ENCODE results near the gene AQP2.

AQP2 gene

GRCh38 chr12:49963976-49964815, 13.7 kb downstream of the AQP2 start:
- no peak overlapping the region for H3K4me3 ChIP-seq (ENCODE audit: insufficient read depth, low read depth, low read length)
- WGBS, 2 experiments: 91 to 93% methylated on average over 16 of the region's 17 CpGs
- H3K36me3 ChIP-seq (ENCODE audit: control insufficient read depth, insufficient read depth, low read length): no peaks in the 10 kb centered on the region
- no peaks in the 10 kb centered on the region for H3K9me3 ChIP-seq (ENCODE audit: control insufficient read depth, low read length)
- peaks cover 19% of the 10 kb centered on the region for H3K4me1 ChIP-seq (ENCODE audit: control insufficient read depth, insufficient read depth, low read length)
- H3K27ac ChIP-seq (ENCODE audit: insufficient read depth, low read depth, low read length, poor library complexity, severe bottlenecking): no peak overlapping the region
- H3K27me3 ChIP-seq (ENCODE audit: control insufficient read depth, insufficient read depth, low read length, poor library complexity, severe bottlenecking): peaks cover 46% of the 10 kb centered on the region

- Histone ChIP-seq H3K9me3 (ENCODE audit: control insufficient read depth, low read length) (no peaks in the 10 kb centered on the region), H3K27ac (ENCODE audit: insufficient read depth, low read depth, low read length, poor library complexity, severe bottlenecking) (no peak overlapping the region), H3K36me3 (ENCODE audit: control insufficient read depth, insufficient read depth, low read length) (no peaks in the 10 kb centered on the region), H3K4me1 (ENCODE audit: control insufficient read depth, insufficient read depth, low read length) (peaks cover 14% of the 10 kb centered on the region), H3K4me3 (ENCODE audit: insufficient read depth, low read depth, low read length) (no peak overlapping the region), H3K27me3 (ENCODE audit: control insufficient read depth, insufficient read depth, low read length, poor library complexity, severe bottlenecking) (peaks cover 40% of the 10 kb centered on the region)
- WGBS, 2 experiments: 77 to 83% methylated on average over 13 of the region's 13 CpGs
Observed at GRCh38 chr12:49964849-49965624, 14.5 kb downstream of the AQP2 start.

GRCh38 chr12:49965836-49966235, 15.3 kb downstream of the AQP2 start:
- H3K36me3 ChIP-seq (ENCODE audit: control insufficient read depth, insufficient read depth, low read length): no peaks in the 10 kb centered on the region
- H3K4me3 ChIP-seq (ENCODE audit: insufficient read depth, low read depth, low read length): no peak overlapping the region
- no peaks in the 10 kb centered on the region for H3K9me3 ChIP-seq (ENCODE audit: control insufficient read depth, low read length)
- no peak overlapping the region for H3K27ac ChIP-seq (ENCODE audit: insufficient read depth, low read depth, low read length, poor library complexity, severe bottlenecking)
- H3K4me1 ChIP-seq (ENCODE audit: control insufficient read depth, insufficient read depth, low read length): peaks cover 9% of the 10 kb centered on the region
- 78 to 82% methylated on average over 6 of the region's 6 CpGs for WGBS, 2 experiments
- peaks cover 32% of the 10 kb centered on the region for H3K27me3 ChIP-seq (ENCODE audit: control insufficient read depth, insufficient read depth, low read length, poor library complexity, severe bottlenecking)

- peaks cover 25% of the 10 kb centered on the region for H3K27me3 ChIP-seq (ENCODE audit: control insufficient read depth, insufficient read depth, low read length, poor library complexity, severe bottlenecking)
- H3K9me3 ChIP-seq (ENCODE audit: control insufficient read depth, low read length): no peaks in the 10 kb centered on the region
- WGBS, 2 experiments: 53 to 54% methylated on average over 16 of the region's 16 CpGs
- no peak overlapping the region for H3K27ac ChIP-seq (ENCODE audit: insufficient read depth, low read depth, low read length, poor library complexity, severe bottlenecking)
- H3K4me3 ChIP-seq (ENCODE audit: insufficient read depth, low read depth, low read length): no peak overlapping the region
- H3K4me1 ChIP-seq (ENCODE audit: control insufficient read depth, insufficient read depth, low read length): peaks cover 14% of the 10 kb centered on the region
- no peaks in the 10 kb centered on the region for H3K36me3 ChIP-seq (ENCODE audit: control insufficient read depth, insufficient read depth, low read length)
Observed at GRCh38 chr12:49966511-49967041, 16.0 kb downstream of the AQP2 start.

GRCh38 chr12:49967042-49967776, 16.7 kb downstream of the AQP2 start:
- Histone ChIP-seq H3K36me3 (ENCODE audit: control insufficient read depth, insufficient read depth, low read length) (no peaks in the 10 kb centered on the region), H3K4me3 (ENCODE audit: insufficient read depth, low read depth, low read length) (peak overlapping the region; percentile 28), H3K4me1 (ENCODE audit: control insufficient read depth, insufficient read depth, low read length) (peaks cover 15% of the 10 kb centered on the region), H3K27ac (ENCODE audit: insufficient read depth, low read depth, low read length, poor library complexity, severe bottlenecking) (no peak overlapping the region), H3K27me3 (ENCODE audit: control insufficient read depth, insufficient read depth, low read length, poor library complexity, severe bottlenecking) (peaks cover 19% of the 10 kb centered on the region), H3K9me3 (ENCODE audit: control insufficient read depth, low read length) (no peaks in the 10 kb centered on the region)
- WGBS, 2 experiments: 5 to 6% methylated on average over 40 of the region's 40 CpGs

- Histone ChIP-seq H3K27ac (ENCODE audit: insufficient read depth, low read depth, low read length, poor library complexity, severe bottlenecking) (no peak overlapping the region), H3K4me1 (ENCODE audit: control insufficient read depth, insufficient read depth, low read length) (peaks cover 11% of the 10 kb centered on the region), H3K36me3 (ENCODE audit: control insufficient read depth, insufficient read depth, low read length) (no peaks in the 10 kb centered on the region), H3K9me3 (ENCODE audit: control insufficient read depth, low read length) (no peaks in the 10 kb centered on the region), H3K4me3 (ENCODE audit: insufficient read depth, low read depth, low read length) (no peak overlapping the region), H3K27me3 (ENCODE audit: control insufficient read depth, insufficient read depth, low read length, poor library complexity, severe bottlenecking) (peaks cover 13% of the 10 kb centered on the region)
- 60 to 63% methylated on average over 15 of the region's 15 CpGs for WGBS, 2 experiments
Observed at GRCh38 chr12:49967777-49968250, 17.3 kb downstream of the AQP2 start.

GRCh38 chr12:49968471-49968870, 17.9 kb downstream of the AQP2 start:
- no peaks in the 10 kb centered on the region for H3K9me3 ChIP-seq (ENCODE audit: control insufficient read depth, low read length)
- H3K27ac ChIP-seq (ENCODE audit: insufficient read depth, low read depth, low read length, poor library complexity, severe bottlenecking): no peak overlapping the region
- no peak overlapping the region for H3K4me3 ChIP-seq (ENCODE audit: insufficient read depth, low read depth, low read length)
- WGBS, 2 experiments: 84 to 88% methylated on average over 6 of the region's 6 CpGs
- peaks cover 12% of the 10 kb centered on the region for H3K27me3 ChIP-seq (ENCODE audit: control insufficient read depth, insufficient read depth, low read length, poor library complexity, severe bottlenecking)
- no peaks in the 10 kb centered on the region for H3K36me3 ChIP-seq (ENCODE audit: control insufficient read depth, insufficient read depth, low read length)
- peaks cover 9% of the 10 kb centered on the region for H3K4me1 ChIP-seq (ENCODE audit: control insufficient read depth, insufficient read depth, low read length)

- H3K4me1 ChIP-seq (ENCODE audit: control insufficient read depth, insufficient read depth, low read length): peaks cover 9% of the 10 kb centered on the region
- H3K4me3 ChIP-seq (ENCODE audit: insufficient read depth, low read depth, low read length): no peak overlapping the region
- peaks cover 12% of the 10 kb centered on the region for H3K27me3 ChIP-seq (ENCODE audit: control insufficient read depth, insufficient read depth, low read length, poor library complexity, severe bottlenecking)
- no peaks in the 10 kb centered on the region for H3K9me3 ChIP-seq (ENCODE audit: control insufficient read depth, low read length)
- 89 to 93% methylated on average over 5 of the region's 5 CpGs for WGBS, 2 experiments
- no peak overlapping the region for H3K27ac ChIP-seq (ENCODE audit: insufficient read depth, low read depth, low read length, poor library complexity, severe bottlenecking)
- no peaks in the 10 kb centered on the region for H3K36me3 ChIP-seq (ENCODE audit: control insufficient read depth, insufficient read depth, low read length)
Observed at GRCh38 chr12:49969027-49969426, 18.5 kb downstream of the AQP2 start.

- H3K4me3 ChIP-seq (ENCODE audit: insufficient read depth, low read depth, low read length): no peak overlapping the region
- H3K27ac ChIP-seq (ENCODE audit: insufficient read depth, low read depth, low read length, poor library complexity, severe bottlenecking): no peak overlapping the region
- no peaks in the 10 kb centered on the region for H3K36me3 ChIP-seq (ENCODE audit: control insufficient read depth, insufficient read depth, low read length)
- peaks cover 9% of the 10 kb centered on the region for H3K4me1 ChIP-seq (ENCODE audit: control insufficient read depth, insufficient read depth, low read length)
- WGBS, 2 experiments: 91 to 94% methylated on average over 12 of the region's 12 CpGs
- peaks cover 12% of the 10 kb centered on the region for H3K27me3 ChIP-seq (ENCODE audit: control insufficient read depth, insufficient read depth, low read length, poor library complexity, severe bottlenecking)
- H3K9me3 ChIP-seq (ENCODE audit: control insufficient read depth, low read length): no peaks in the 10 kb centered on the region
Observed at GRCh38 chr12:49969651-49970429, 19.3 kb downstream of the AQP2 start.

All from ectodermal cell (in vitro differentiated cells).